ENCODE data around the gene TMEM125.

GRCh38 chr1:43280692-43281091 lies 10.9 kb downstream of the TMEM125 start:
- no peak for TF ChIP-seq CTCF (IDR thresholded peaks at IDR 0.05)
- TF ChIP-seq POLR2A (IDR thresholded peaks at IDR 0.05) = no peak
